GM21367 (cell line): ENCODE data around the gene RIC8A.
"Not testable (repeated sequence)": the region's sequence is repeated elsewhere in the genome, so short reads cannot be mapped to it uniquely, and the experiment has no call there.

ENCODE experiments used
- ATAC-seq: cut with Tn5 transposase; IDR thresholded peaks from one replicate; pipeline ENCODE4 v1.9.1; 2021; ENCODE audit not compliant: unreplicated experiment

Gene RIC8A

DNA sequence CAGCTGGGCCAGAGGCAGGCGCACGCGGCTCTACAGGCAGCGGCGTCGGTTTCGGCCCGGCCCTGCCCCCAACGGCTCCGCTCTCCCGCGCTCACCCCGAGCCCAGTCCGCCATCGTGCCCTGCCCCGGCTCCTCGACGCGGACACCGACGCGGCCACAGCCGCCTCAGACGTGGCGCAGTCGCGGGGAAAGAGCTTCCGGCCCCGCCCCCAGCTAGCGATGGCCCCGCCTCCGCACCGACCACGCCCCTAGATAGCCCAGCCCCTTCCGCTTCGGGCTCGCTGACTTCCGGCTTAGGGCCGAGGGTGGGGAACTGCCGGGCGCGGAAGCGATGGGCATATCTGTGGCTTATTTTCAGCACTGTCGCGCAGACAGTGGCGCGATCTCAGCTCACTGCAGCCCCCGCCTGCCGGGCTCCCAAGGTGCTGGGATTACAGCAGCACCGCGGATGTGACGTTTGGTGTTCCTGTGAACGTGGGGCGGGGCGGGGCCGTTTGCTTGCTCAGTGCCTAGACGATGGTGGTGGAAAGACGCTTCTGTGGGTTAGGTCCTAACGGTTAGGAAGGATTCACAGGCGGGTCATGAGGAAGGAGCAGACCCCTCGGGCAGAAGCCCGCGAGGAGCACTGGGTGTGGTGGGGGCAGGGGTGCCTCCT is at the start of gene RIC8A, which contains the start of gene BET1L:
TSS of gene RIC8A (plus strand) at position 501 of the 655 bp plus-strand sequence. CDS start 1,147 bp downstream, outside the sequence.
TSS of gene BET1L (minus strand) at position 192 of the 655 bp plus-strand sequence. CDS start at position 114, 78 bp downstream.
- ATAC-seq = peak; percentile 63

DNA sequence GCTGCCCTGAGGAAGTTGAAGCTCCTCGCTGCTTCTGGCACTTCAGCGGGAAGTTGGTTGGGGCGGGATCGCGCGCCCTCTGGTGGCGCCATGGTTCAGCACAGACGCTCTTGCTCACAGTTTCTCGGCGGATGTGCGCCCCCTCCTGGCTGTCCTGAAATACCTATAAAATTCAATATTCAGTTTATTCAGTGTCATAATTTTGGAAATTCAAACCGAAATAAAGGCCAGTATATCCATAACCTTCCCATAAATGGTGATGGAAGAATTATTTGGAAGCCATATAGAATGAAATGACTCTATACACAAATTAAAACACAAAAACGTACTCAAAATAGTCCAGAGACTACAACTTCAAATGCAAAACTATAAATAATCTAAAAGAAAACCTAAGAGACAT is 27.3 kb upstream of the RIC8A start:
- ATAC-seq = not testable (repeated sequence)

DNA sequence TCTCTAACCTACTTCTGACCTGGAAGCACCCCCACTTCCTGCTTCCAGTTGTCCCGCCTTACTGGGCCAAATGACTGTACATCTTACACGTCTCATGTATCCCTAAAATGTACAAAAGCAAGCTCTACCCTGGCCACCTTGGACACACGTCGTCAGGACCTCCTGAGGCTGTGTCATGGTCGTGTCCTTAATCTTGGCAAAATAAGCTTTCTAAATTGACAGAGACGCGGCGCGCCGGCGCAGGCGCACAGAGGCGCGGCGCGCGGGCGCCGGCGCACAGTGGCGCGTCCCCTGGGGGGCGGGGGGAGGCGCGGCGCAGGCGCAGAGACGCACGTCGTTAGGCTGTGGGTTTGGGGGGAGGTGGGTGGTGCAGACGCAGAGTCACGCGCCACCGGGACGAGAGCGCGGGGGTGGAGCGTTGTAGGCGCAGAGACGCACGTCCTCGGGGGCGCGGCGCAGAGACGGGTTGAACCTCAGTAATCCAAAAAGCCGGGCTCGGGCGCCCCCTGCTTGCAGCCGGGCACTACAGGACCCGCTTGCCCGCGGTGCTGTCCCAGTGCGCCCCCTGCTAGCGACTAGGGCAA is 18.2 kb upstream of the RIC8A start:
- not testable (repeated sequence) for ATAC-seq

DNA sequence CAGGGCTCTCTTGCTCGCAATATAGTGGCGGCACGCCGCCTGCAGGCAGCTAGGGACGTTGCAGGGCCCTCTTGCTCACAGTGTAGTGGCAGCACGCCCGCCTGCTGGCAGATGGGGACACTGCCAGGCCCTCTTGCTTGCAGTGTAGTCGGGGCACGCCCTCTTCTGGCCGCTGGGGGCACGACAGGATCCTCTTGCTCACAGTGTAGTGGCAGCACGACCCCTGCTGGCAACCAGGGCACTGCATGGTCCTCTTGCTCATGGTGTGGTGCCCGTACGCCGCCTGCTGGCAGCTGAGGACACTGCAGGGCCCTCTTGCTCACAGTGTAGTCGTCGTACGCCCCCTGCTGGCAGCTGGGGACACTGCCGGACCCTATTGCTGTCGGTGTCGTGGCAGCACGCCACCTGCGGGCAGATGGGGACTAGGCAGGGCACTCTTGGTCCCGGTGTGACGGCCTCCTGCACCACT is 17.6 kb upstream of the RIC8A start:
- ATAC-seq = not testable (repeated sequence)

DNA sequence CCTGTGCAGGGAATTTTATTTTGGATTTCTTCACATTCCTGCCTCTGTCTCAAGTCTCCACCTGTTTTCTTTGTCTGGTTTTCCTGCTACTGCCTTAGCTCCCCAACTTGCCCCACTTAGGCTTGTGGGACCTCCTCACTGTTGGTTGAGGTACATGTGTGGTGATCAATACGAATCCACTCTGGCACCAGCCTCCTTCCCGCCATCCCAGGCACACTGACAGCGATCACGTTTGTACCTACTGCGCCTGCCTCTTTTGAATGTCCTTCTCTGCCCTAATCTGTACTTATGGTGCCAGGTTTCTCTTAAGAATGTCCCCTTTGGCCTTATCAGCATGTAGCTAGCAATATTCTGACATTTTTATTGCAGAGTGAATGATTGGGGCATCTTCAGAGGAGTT is 17.0 kb upstream of the RIC8A start:
- ATAC-seq = not testable (repeated sequence)

DNA sequence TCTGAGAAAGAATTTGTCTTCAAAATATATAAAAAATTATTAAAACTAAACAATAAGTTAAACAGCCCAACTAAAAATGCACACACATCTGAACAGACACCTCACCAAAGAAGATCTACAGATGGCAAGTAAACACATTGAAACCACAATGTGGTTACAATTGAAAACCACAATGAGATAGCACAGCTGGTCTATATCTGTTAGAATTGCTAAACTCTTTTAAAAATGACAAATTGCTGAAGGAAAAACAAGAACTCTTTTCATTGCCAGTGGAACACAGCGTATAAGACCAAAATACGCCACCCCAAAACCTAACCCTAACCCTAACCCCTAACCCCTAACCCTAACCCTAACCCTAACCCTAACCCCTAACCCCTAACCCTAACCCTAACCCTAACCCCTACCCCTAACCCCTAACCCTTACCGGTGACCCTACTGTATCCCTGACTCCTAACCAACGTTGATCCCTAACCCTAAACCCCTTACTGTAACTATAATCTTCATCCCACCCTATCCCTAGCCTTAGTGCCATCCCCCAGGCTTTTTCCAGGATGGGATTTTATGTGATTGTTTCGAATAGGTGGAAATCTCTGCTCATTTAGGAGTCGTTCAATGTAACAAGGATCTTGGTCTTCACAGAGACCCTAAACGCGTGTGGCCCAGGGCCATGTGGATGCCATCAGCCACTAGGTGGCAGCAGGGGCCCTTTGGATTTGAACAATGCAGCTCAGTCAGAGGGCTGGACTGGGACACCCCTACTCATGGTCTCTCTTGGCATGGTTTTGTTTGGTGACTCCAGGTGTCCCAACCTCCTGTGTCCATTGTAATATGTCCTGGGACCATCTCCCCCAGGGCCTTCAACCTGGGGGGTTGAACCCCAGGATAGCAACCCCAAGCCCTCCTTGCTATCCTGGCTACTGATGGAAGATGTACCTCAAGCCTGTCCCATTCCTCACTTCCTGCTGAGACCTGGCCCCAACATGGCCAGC is 15.7 kb upstream of the RIC8A start:
- ATAC-seq = not testable (repeated sequence)

DNA sequence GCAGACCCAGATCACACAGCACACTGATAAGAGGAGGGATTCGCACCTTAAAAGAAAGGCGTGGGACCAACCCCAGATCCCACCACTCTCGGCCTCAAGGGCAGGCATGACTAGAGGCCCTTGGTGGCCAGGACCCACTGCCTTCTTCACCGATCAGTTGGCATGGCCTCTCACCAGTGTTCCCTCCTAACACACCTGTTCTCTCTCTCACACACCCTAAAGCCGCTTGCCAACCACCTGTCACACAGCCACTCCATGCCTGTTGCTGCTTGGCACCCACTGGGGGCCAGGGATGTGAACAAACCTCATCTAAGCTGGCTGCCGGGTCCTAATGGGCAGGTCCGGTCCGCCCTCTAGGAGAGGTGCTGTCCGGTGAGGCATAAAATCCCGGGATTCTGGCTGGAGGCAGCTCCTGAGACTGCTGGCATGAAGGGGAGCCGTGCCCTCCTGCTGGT is 14.8 kb upstream of the RIC8A start, which contains the start of gene SCGB1C1:
TSS of gene SCGB1C1 (plus strand) at position 405 of the 455 bp plus-strand sequence. CDS start at position 427, 22 bp downstream.
- not testable (repeated sequence) for ATAC-seq

DNA sequence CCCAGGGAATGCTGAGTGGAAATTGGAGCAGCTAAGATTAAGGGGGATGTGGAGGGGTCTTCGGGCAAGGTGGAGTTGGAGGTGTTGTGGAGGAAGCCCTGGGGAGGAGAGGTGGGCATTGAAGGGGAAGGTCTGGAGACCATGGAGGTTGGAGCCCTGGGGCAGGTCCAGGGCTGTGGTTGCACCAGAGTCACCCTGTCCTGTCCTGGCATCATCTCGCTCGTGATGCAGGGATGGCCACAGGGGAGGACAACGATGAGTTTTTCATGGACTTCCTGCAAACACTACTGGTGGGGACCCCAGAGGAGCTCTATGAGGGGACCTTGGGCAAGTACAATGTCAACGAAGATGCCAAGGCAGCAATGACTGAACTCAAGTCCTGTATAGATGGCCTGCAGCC is 14.0 kb upstream of the RIC8A start:
- ATAC-seq = not testable (repeated sequence)

DNA sequence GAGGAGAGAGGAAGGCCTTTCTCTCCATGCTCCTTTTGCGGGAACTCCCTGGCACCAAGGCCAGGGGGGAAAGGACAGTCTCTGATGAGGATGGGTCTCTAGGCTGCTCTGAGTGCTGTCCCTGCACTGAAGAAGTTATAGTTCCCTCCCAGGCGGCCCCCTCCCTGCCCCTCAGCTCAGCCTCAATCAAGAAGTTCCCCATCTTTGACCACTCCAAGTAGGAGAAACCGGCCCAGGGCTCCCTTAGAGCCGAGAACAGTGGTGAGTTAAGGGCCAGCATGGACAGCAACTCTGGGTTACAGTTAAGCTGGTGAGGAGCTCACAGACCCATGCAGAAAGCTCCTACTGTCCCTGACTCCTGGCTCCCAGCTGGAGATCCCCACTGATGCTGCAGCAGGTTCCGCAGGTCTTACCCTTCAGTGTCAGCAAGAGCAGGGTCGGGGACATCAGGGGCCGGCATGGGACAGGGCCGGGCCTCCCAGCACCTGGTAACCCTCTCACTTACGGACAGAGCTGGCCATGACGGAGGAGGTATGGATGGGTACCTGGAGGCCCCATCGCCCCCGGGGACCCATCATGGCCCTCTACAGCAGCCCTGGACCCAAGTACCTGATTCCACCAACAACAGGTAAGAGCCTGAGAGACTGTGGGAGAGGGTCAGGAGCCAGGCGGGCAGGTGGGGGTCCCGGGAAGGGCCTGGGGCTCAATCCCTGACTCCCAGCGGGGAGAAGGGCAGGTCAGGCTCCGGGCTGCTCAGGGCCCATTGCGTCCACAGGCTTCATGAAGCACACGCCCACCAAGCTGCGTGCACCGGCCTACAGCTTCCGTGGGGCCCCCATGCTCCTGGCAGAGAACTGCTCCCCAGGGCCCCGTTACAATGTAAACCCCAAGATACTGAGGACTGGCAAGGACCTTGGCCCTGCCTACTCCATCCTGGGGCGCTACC is 10.4 kb upstream of the RIC8A start:
- ATAC-seq = no peak

DNA sequence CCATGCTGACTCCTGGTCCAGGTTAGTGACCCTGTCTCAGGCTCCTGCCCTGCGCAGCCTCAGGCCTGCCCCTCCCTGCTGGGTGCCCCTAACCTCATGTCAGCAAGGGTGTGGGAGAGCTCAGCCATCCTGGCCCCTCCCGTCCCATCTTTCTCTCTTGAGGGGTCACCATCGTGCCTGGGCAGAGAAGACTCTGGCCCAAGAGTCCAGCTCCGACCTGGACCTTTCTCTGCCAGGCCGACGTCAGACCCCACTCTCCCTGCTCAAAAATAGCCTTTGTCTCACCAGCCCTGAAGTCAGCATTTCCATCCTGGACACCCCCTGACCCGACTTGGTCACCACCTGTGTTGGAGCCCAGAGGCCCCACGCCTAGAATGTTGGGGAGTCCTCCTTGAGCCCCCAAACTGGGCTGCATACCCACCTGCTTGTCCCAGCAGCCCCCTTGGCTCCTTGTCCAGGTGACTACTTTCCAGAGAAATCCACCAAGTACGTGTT is 9.7 kb upstream of the RIC8A start:
- no peak for ATAC-seq

DNA sequence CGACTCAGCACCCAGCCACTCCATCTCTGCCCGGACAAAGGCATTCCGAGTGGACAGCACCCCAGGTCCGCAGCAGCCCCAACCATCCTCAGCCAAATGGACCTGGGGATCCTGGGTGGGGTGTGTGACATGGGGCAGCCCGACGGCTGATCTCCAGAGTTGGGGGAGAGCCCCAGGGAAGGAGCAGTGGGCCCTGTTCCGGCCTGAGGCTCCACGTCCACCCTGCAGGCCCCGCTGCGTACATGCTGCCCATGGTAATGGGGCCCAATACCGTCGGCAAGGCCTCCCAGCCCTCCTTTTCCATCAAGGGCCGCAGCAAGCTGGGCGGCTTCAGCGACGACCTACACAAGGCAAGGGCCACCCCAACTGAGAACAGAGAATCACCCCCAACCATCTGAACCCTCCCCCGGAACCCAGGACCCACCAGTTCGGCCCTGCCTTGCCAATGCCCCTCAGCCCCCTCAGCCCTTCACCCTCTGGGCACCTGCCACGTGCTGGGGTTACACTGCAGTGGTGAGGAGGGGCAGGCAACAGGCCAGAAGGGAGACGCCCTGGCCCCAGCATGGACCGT is 9.2 kb upstream of the RIC8A start:
- ATAC-seq = no peak

DNA sequence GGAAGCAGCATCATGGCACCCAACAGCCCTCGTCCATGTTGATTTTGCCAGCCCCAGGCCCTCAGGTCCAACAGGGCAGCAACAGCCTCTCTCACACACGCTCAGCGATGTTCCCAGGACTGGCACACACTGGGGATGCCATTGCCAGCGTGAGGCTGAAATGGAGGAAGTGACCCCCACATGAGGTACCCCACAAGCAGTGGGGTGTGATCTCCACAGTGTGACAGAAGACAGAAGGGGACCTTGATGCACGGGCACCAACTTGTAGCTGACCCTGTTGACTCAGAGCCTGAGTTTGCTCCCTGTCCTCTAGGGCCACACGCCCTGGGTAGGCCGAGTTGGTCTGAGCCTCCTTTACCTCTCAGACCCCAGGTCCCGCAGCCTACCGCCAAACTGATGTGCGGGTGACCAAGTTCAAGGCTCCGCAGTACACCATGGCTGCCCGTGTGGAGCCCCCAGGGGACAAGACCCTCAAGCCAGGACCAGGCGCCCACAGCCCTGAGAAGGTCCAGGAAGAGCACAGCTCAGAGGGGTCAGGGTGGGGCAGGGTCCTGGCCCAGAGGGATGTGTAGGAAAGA is 8.4 kb upstream of the RIC8A start:
- ATAC-seq = no peak

DNA sequence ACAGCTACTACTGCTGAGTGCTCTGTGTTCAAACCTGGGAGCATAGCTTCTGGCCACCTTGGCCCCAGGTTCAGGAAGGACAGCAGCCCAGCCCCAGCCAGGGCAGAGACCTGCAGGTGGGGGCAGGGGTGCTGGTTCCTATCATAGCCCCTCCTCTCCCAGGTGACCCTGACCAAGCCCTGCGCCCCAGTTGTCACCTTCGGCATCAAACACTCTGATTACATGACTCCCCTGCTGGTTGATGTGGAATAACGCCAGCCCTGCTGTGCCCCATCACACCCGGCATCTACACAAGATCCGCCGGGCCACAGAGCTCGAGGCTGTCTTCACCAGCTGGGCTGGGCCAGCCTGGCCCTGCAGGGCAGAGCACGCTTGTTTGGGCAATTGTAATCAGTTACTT is 7.7 kb upstream of the RIC8A start:
- no peak for ATAC-seq

DNA sequence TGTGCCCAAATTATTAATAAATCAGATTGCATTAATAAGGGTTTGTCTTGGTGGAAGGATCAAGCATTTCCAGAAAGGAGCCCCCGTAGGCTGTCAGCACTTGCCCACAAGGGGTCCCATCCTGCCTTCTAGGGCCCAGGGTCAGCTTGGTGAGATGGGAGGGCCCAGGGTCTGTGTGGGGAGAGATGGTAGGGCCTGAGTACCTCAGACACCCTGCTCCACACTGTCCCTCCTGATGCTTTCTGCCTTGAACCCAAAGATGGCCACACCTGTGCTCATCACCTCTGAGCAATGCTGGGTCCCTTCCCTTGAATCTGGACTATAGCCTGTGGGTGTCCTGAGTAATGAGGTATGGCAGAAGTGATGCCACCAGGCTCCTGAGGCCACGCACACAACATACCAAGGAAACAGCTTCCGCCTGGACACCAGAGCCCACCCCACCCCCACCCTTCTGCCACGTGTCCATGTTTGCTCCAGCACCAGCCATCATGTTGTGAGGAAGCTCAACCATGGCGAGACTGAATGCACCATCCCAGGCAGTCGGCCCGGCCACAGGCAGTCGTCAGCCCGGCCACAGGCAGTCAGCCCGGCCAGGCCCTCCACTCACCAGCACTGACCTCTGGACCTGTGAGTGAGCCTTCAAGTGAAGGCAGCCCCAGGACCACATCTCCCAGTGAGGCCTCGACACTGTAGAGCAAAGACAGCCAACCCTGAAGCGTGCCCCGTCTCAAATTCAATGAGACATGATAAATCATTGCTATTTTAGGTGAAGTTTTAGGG is 7.1 kb upstream of the RIC8A start:
- no peak for ATAC-seq

DNA sequence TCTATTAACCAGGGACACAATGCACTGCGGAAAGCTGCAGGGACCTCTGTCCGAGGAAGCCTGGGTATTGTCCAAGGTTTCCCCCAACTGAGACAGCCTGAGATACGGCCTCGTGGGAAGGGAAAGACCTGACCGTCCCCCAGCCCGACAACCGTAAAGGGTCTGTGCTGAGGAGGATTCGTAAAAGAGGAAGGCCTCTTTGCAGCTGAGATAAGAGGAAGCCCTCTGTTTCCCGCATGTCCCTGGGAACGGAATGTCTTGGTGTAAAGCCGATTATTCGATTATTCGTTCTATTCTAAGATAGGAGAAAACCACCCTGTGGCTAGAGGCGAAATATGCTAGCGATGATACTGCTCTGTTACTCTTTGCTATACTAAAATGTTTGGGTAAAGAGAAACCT is 5.5 kb upstream of the RIC8A start:
- ATAC-seq = no peak

DNA sequence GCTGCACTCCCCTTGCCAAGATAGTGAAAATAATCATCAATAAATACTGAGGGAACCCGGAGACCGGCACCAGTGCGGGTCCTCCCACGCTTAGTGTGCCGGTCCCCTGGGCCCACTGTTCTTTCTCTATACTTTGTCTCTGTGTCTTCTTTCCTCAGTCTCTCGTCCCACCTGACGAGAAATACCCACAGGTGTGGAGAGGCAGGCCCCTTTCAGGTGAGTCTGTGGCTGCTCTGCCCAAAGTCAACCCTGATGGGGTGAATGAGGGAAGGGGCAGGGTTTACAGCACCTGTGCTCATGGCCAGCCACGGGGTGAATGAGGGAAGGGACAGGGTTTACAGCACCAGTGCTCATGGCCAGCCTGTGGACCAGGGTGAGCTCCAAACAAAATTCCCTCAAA is 5.0 kb upstream of the RIC8A start:
- ATAC-seq = no peak

DNA sequence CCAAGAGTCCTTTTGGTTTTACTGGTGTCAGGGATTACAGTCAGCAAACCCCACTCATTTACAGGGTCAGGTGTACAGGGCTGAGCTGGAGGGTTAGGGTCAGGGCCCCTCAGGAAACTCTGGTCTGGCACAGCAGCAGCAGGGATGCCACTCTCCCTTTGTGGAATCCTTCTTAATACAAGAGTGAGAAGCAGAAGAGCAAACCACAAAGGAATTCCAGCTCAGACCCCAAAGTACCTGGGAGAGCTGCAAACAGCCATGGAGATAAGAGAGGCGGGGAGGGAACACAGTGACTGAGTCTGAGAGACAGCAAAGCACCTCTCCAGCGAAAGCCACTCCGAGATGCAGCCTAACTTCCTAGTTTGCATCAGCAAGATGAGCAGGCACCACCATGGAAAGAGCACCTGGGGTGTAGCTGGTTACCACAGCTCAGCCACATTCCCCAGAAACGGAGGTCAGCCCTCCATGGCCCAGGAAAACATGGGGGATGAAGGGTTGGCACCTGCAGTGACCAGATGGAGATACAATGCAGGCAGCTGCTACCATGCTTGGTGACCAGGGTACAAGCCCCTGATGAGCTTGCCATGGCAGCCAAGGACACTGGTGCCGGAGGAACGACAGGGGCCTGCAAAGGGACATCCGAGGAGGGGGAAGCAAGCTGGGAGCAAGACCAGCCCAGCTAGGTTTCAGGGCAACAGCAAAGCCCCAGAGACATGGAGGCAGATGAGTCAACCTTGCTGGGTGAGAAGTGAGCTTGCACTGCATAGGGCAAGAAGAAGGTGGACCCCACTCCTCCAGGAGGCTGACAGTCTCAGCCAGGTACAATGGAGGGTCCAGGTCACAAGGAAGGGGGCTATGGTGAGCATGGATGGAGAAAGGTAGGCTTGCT is 4.2 kb upstream of the RIC8A start:
- no peak for ATAC-seq
